ENCODE results near the gene AGER. TPM values are rescaled to one million over a fixed set of nuclear protein-coding genes. Genes with fewer than 3 reads are reported as not detected.

The AGER gene
- total and polyA plus RNA-seq, 9 of the 15 experiments (the other 6 are each of a cell fraction or from before 2014, with no cell fraction given): 1.2 to 11.5 (median 4.1) TPM

DNA sequence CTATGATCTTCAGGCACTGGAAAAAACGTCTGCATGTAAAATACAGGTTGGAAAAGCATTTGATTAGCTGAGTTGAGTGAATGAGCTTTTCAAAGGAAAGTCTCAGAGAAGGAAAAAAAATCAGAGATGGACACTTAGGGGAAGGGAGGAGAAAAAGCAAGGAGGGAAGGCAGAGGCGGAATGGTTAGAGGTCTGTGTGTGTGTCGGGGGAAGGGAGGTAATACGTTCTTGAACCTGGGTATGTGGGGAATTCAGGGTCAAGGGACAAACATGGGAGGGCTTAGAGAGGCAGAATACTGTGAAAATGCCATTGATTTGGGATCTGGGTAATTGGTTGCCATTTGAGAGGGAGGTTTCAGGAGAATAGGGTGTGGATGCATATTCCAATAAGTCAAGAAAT lies 37.4 kb downstream of the AGER start (continued):
- TF ChIP-seq, protein P1, sequence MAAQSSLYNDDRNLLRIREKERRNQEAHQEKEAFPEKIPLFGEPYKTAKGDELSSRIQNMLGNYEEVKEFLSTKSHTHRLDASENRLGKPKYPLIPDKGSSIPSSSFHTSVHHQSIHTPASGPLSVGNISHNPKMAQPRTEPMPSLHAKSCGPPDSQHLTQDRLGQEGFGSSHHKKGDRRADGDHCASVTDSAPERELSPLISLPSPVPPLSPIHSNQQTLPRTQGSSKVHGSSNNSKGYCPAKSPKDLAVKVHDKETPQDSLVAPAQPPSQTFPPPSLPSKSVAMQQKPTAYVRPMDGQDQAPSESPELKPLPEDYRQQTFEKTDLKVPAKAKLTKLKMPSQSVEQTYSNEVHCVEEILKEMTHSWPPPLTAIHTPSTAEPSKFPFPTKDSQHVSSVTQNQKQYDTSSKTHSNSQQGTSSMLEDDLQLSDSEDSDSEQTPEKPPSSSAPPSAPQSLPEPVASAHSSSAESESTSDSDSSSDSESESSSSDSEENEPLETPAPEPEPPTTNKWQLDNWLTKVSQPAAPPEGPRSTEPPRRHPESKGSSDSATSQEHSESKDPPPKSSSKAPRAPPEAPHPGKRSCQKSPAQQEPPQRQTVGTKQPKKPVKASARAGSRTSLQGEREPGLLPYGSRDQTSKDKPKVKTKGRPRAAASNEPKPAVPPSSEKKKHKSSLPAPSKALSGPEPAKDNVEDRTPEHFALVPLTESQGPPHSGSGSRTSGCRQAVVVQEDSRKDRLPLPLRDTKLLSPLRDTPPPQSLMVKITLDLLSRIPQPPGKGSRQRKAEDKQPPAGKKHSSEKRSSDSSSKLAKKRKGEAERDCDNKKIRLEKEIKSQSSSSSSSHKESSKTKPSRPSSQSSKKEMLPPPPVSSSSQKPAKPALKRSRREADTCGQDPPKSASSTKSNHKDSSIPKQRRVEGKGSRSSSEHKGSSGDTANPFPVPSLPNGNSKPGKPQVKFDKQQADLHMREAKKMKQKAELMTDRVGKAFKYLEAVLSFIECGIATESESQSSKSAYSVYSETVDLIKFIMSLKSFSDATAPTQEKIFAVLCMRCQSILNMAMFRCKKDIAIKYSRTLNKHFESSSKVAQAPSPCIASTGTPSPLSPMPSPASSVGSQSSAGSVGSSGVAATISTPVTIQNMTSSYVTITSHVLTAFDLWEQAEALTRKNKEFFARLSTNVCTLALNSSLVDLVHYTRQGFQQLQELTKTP (IDR thresholded peaks at IDR 0.05; ENCODE audit: low read depth in 1 of 2, partially characterized antibody in 2 of 2): peak in 1 of 2 experiments; percentile 8
- TF ChIP-seq PPARD (CRISPR knock-in tag; IDR thresholded peaks at IDR 0.05) (no peak), ZNF12 (CRISPR knock-in tag; IDR thresholded peaks at IDR 0.05) (no peak), ZNF695 (CRISPR knock-in tag; IDR thresholded peaks at IDR 0.05) (no peak)
- TF ChIP-seq, protein P2, sequence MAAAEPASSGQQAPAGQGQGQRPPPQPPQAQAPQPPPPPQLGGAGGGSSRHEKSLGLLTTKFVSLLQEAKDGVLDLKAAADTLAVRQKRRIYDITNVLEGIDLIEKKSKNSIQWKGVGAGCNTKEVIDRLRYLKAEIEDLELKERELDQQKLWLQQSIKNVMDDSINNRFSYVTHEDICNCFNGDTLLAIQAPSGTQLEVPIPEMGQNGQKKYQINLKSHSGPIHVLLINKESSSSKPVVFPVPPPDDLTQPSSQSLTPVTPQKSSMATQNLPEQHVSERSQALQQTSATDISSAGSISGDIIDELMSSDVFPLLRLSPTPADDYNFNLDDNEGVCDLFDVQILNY (CRISPR knock-in tag; IDR thresholded peaks at IDR 0.05): no peak
- TF ChIP-seq, protein P3, sequence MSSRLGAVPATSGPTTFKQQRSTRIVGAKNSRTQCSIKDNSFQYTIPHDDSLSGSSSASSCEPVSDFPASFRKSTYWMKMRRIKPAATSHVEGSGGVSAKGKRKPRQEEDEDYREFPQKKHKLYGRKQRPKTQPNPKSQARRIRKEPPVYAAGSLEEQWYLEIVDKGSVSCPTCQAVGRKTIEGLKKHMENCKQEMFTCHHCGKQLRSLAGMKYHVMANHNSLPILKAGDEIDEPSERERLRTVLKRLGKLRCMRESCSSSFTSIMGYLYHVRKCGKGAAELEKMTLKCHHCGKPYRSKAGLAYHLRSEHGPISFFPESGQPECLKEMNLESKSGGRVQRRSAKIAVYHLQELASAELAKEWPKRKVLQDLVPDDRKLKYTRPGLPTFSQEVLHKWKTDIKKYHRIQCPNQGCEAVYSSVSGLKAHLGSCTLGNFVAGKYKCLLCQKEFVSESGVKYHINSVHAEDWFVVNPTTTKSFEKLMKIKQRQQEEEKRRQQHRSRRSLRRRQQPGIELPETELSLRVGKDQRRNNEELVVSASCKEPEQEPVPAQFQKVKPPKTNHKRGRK (tag; IDR thresholded peaks at IDR 0.05): 0 out of 2 replicates have a peak, but pooled peaks have one; percentile 13
